Subcutaneous preadipocyte (primary cell): ENCODE data around the gene DDO. TPM values are rescaled to one million over a fixed set of nuclear protein-coding genes. Genes with fewer than 3 reads are reported as not detected.

Experiments
- total RNA-seq: library from RNA; depleted of rRNA; stranded (reverse); fragments of >200 nt; gene quantifications from 2 replicates; pipeline ENCODE4 v1.2.3, GENCODE V29; 2012

DDO gene, protein sequence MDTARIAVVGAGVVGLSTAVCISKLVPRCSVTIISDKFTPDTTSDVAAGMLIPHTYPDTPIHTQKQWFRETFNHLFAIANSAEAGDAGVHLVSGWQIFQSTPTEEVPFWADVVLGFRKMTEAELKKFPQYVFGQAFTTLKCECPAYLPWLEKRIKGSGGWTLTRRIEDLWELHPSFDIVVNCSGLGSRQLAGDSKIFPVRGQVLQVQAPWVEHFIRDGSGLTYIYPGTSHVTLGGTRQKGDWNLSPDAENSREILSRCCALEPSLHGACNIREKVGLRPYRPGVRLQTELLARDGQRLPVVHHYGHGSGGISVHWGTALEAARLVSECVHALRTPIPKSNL
- 0.39 and 1.5 TPM in 2 replicates for total RNA-seq

DNA sequence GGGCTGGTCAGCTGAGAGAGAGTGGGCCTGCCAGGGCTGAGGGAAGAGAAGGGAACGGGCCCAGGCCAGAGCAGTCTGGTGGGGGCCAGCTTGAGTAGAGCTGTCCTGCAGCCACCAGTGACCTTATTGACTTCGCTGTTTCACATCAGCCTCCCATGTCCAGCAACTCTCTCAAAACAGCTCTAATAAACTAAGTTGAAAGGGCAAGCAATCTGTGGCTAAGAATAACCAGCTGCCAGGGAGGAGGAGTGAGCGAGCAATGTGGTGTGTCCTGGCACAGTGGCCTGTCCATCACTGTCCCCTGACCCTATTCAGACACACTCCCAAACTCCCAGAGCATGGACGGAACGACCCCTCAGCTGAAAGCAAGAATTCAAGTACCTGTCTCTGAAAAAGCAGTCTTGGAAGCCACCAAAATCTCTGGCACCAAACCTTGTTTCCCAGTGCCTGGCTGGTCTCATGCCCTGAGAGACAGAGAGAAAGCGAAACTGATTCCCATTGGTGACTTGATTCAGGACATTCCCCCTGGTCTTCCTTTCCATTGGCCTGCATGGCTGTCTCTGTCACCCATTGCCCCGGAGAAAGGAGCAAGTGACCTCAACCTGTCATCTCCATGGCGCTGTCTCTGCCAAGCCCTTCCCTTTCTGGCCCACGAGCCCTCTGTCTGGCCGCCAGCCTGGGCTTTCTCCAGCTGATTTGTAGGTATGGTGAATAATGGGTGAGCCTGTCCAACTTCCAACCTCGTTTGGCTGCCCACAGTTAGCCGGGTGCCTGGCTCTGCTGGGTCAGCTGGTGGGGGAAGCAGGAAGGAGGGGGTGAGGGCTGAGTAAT lies at the start of gene DDO:
Gene DDO (minus strand): TSS at position 490 of the 831 bp plus-strand sequence. CDS start 2,113 bp downstream, outside the sequence.

DNA sequence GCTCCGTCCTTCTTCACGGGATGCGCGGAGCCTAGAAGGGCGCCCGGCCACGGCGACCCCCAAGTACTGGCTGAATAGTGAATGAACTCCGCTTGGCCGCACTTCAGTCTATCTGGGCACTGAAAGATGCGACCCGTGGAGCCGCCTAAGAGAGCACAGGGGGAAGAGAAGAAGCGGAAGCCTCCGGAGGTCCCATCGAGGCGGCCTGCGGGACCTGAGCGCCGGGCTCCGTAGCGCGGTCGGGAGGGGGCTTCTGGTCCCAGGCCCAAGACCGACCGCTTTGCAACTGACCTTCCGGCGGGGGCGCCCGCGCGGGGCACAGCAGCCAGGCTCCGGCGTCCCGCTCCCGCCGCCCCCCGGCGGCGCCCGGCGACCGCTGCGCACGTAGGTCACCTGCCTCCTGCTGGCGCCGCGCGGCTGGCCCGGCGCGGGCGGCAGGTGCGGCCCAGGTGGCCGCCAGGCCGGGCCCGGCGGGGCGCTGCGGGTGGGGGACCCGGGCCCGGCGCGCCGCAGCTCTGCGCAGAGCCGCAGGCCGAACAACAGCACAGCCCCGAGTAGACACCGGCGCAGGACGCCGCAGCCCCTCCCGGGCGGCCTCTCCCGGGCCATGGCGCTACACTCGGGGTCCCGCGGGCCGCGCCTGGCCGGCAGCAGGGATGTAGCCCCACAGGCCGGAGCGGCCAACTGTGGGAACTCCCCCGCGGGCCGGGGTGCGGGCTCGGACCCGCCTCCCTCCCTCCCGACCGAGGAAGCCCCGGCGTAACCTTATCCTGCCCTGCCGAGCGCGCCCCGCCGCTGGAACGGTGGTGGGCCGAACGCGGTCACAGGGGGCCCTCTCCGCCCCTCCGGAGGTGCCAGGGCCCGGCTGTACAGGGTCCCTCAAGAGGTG lies 57.5 kb downstream of the DDO start, which contains the start of gene METTL24:
Gene METTL24 (minus strand): TSS at position 686 of the 889 bp plus-strand sequence. CDS start 77 bp downstream, at position 609.

Other genes with a start within 250 kb of the DDO start
- gene WASF1, start 235.9 kb downstream of the DDO start, total RNA-seq = 9.9 and 11.7 TPM in 2 replicates
- gene CDC40, start 235.1 kb downstream of the DDO start, total RNA-seq = 16.2 and 20.7 TPM in 2 replicates
- not detected in 2 replicates for gene METTL24, start 57.2 kb downstream of the DDO start, total RNA-seq
- gene SLC22A16, start 61.0 kb upstream of the DDO start, total RNA-seq = not detected in 2 replicates